Liver (tissue), 9 donors: ENCODE results near the gene PKHD1. TPM values are rescaled to one million over a fixed set of nuclear protein-coding genes. Genes with fewer than 3 reads are reported as not detected.
"Not testable (repeated sequence)": the region's sequence is repeated elsewhere in the genome, so short reads cannot be mapped to it uniquely, and the experiment has no call there.

Experiments used
- DNase-seq: peaks from one replicate; pipeline ENCODE4 v3.0.0-alpha.2; 2017; ENCODE audit warnings: low spot score
- H3K27ac ChIP-seq, 2 donors: one replicate each; pipeline ENCODE4 v1.7.0; 2013; ENCODE audit warnings: inconsistent platforms in 2 of 2, low read length in 2 of 2, control low read depth in 1 of 2, low read depth in 1 of 2, mild to moderate bottlenecking in 1 of 2
- H3K27me3 ChIP-seq, 4 donors: one replicate each; pipeline versions ENCODE4 v1.6.1 to v1.7.0; 2013; ENCODE audit warnings: low read length in 3 of 4, inconsistent platforms in 1 of 4, mild to moderate bottlenecking in 1 of 4, moderate library complexity in 1 of 4; ENCODE audit not compliant: control insufficient read depth in 4 of 4, insufficient read depth in 4 of 4
- H3K36me3 ChIP-seq, 4 donors: one replicate each; pipeline versions ENCODE4 v1.6.1 to v1.7.0; 2013; ENCODE audit warnings: low read length in 3 of 4, mild to moderate bottlenecking in 3 of 4, low read depth in 1 of 4, moderate library complexity in 1 of 4; ENCODE audit not compliant: control insufficient read depth in 4 of 4, insufficient read depth in 3 of 4
- H3K4me1 ChIP-seq, 4 donors: one replicate each; pipeline versions ENCODE4 v1.6.1 to v1.7.0; 2013; ENCODE audit warnings: low read length in 3 of 4, mild to moderate bottlenecking in 3 of 4, moderate library complexity in 1 of 4; ENCODE audit not compliant: control insufficient read depth in 4 of 4, insufficient read depth in 4 of 4
- H3K4me3 ChIP-seq, 3 donors: one replicate each; pipeline versions ENCODE4 v1.6.1 to v1.7.0; 2013; ENCODE audit warnings: low read length in 3 of 3, control low read depth in 1 of 3, low read depth in 1 of 3, mild to moderate bottlenecking in 1 of 3
- H3K9ac ChIP-seq, 2 donors: one replicate each; pipeline ENCODE4 v1.7.0; 2013; ENCODE audit warnings: low read length in 2 of 2, mild to moderate bottlenecking in 2 of 2, moderate library complexity in 2 of 2, control low read depth in 1 of 2, low read depth in 1 of 2
- H3K9me3 ChIP-seq, 4 donors: one replicate each; pipeline versions ENCODE4 v1.6.1 to v1.7.0; 2013; ENCODE audit warnings: low read length in 3 of 4; ENCODE audit not compliant: control insufficient read depth in 4 of 4
- EGR1 ChIP-seq, 2 donors: IDR thresholded peaks; 2 replicates each; pipeline ENCODE4 v1.6.1; 2016 to 2018; ENCODE audit warnings: antibody characterized with exemption in 2 of 2, low read depth in 2 of 2
- FOXA1 ChIP-seq: IDR thresholded peaks from 2 replicates; pipeline ENCODE4 v1.6.1; 2016; ENCODE audit warnings: antibody characterized with exemption
- GABPA ChIP-seq, 2 donors: IDR thresholded peaks in 1 of 2; conservative IDR thresholded peaks in 1 of 2; 2 replicates each; pipeline ENCODE4 v1.6.1; 2016; ENCODE audit warnings: antibody characterized with exemption in 2 of 2, mild to moderate bottlenecking in 1 of 2, moderate library complexity in 1 of 2
- HNF4A ChIP-seq, 2 donors: conservative IDR thresholded peaks; 2 replicates each; pipeline ENCODE4 v1.6.1; 2016; ENCODE audit warnings: antibody characterized with exemption in 2 of 2, mild to moderate bottlenecking in 2 of 2
- HNF4G ChIP-seq: IDR thresholded peaks from 2 replicates; pipeline ENCODE4 v1.6.1; 2016; ENCODE audit warnings: antibody characterized with exemption
- JUND ChIP-seq, 2 donors: IDR thresholded peaks; 2 replicates each; pipeline ENCODE4 v1.6.1; 2016; ENCODE audit warnings: antibody characterized with exemption in 2 of 2
- NR2F2 ChIP-seq: IDR thresholded peaks from 2 replicates; pipeline ENCODE4 v1.6.1; 2016; ENCODE audit warnings: antibody characterized with exemption
- RAD21 ChIP-seq, 2 donors: IDR thresholded peaks; 2 replicates each; pipeline ENCODE4 v1.6.1; 2016; ENCODE audit warnings: antibody characterized with exemption in 2 of 2, mild to moderate bottlenecking in 2 of 2
- REST ChIP-seq: IDR thresholded peaks from 2 replicates; pipeline ENCODE4 v1.6.1; 2016; ENCODE audit warnings: antibody characterized with exemption, mild to moderate bottlenecking
- RXRA ChIP-seq, 2 donors: IDR thresholded peaks; 2 replicates each; pipeline ENCODE4 v1.6.1; 2017 to 2018; ENCODE audit warnings: antibody characterized with exemption in 2 of 2, mild to moderate bottlenecking in 1 of 2
- SP1 ChIP-seq: IDR thresholded peaks from 2 replicates; pipeline ENCODE4 v1.6.1; 2018; ENCODE audit warnings: antibody characterized with exemption, mild to moderate bottlenecking
- TAF1 ChIP-seq: conservative IDR thresholded peaks from 2 replicates; pipeline ENCODE4 v1.6.1; 2016; ENCODE audit warnings: antibody characterized with exemption, mild to moderate bottlenecking
- ZBTB33 ChIP-seq: IDR thresholded peaks from 2 replicates; pipeline ENCODE4 v1.6.1; 2016; ENCODE audit warnings: antibody characterized with exemption
- WGBS: extraction: QIAGEN DNeasy Blood & Tissue Kit; methylation state at CpG from one replicate; pipeline ENCODE4 v1.1.7; 2013; 5-methylcytosine and 5-hydroxymethylcytosine counted together
- polyA plus RNA-seq, 2 donors: library from polyadenylated mRNA; stranded (reverse) in 1 of 2; unstranded in 1 of 2; fragments of 200-250 nt in 1 of 2; fragments of >200 nt in 1 of 2; fragmentation: Nextera tagmentation in 1 of 2; extraction: Ambion mirVana in 1 of 2; gene quantifications; one replicate each; pipeline versions ENCODE4 v1.2.1 to v1.2.3, GENCODE V29; 2013 to 2015
- total RNA-seq, 2 donors: library from RNA; depleted of rRNA; stranded (reverse); fragments of >200 nt; gene quantifications; one replicate each; pipeline ENCODE4 v1.2.3, GENCODE V29; 2014
- TF ChIP-seq, protein P1 (sequence below): IDR thresholded peaks from 2 replicates; pipeline ENCODE4 v1.6.1; 2016; ENCODE audit warnings: antibody characterized with exemption
- donor health status: healthy.
- donor health status: healthy.
- donor health status: healthy.
- donor health status: healthy.
- donor health status: healthy.

Gene PKHD1
- total and polyA plus RNA-seq, 4 donors, result 0.45 to 10.6 (median 3.2) TPM

DNA sequence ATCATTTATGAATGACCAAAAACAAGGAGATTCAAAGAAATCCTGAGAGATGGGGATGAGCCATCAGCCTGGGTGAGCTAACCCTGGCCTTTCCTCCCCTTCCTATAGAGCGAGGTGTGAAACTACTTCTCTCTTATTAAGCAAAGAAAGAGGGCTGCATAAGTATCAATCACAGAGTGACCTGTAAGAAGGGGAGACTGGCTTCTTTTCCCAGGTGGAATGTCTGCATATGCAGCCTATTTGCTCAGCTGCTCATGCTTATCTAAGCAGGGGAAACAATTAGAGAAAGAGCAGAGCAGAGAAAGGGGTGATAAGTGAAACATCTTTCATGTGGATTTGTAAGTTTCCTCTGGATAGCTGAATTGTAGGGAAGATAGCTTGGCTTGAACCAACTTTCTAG lies 160.0 kb downstream of the PKHD1 start:
- Histone ChIP-seq H3K4me1 (no peaks in the 10 kb centered on the region), H3K9ac (no peak overlapping the region), H3K4me3 (no peak overlapping the region), H3K9me3 (no peaks in the 10 kb centered on the region), H3K36me3 (peaks cover 0 to 3% (median 0%) of the 10 kb centered on the region in 4 donors), H3K27ac (no peak overlapping the region), H3K27me3 (no peaks in the 10 kb centered on the region)
- TF ChIP-seq, protein P1, sequence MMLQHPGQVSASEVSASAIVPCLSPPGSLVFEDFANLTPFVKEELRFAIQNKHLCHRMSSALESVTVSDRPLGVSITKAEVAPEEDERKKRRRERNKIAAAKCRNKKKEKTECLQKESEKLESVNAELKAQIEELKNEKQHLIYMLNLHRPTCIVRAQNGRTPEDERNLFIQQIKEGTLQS, result no peak
- TF ChIP-seq JUND (IDR thresholded peaks at IDR 0.05), result no peak
- TF ChIP-seq FOXA1, result no peak
- WGBS, result 94% methylated on average over 1 of the region's 1 CpG
- DNase-seq, result no peak

- H3K4me3 ChIP-seq, result no peak overlapping the region
- no peak for TF ChIP-seq HNF4A (conservative IDR thresholded peaks at IDR 0.05)
- H3K9me3 ChIP-seq, result no peaks in the 10 kb centered on the region
- DNase-seq, result no peak
- H3K4me1 ChIP-seq, result no peaks in the 10 kb centered on the region
- H3K27me3 ChIP-seq, result no peaks in the 10 kb centered on the region
- no peak overlapping the region for H3K27ac ChIP-seq
- peaks cover 0 to 3% (median 0%) of the 10 kb centered on the region in 4 donors for H3K36me3 ChIP-seq
- no peak overlapping the region for H3K9ac ChIP-seq
- 87% methylated on average over 5 of the region's 5 CpGs for WGBS
Observed at GRCh38 chr6:51926125-51926524, 161.3 kb downstream of the PKHD1 start.

DNA sequence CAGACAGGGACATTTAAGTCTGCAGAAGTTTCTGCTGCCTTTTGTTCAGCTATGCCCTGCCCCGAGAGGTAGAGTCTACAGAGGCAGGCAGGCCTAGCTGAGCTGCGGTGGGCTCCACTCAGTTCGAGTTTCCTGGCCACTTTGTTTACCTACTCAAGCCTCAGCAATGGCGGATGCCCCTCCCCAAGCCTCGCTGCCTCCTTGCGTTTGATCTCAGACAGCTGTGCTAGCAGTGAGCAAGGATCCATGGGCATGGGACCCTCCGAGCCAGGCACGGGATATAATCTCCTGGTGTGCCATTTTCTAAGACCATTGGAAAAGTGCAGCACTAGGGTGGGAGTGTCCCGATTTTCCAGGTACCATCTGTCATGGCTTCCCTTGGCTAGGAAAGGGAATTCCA lies 164.9 kb downstream of the PKHD1 start:
- H3K4me3 ChIP-seq, H3K4me1 ChIP-seq, H3K27me3 ChIP-seq, H3K9me3 ChIP-seq, H3K36me3 ChIP-seq, H3K27ac ChIP-seq, DNase-seq, H3K9ac ChIP-seq: not testable (repeated sequence)
- WGBS, result 91% methylated on average over 9 of the region's 9 CpGs

DNA sequence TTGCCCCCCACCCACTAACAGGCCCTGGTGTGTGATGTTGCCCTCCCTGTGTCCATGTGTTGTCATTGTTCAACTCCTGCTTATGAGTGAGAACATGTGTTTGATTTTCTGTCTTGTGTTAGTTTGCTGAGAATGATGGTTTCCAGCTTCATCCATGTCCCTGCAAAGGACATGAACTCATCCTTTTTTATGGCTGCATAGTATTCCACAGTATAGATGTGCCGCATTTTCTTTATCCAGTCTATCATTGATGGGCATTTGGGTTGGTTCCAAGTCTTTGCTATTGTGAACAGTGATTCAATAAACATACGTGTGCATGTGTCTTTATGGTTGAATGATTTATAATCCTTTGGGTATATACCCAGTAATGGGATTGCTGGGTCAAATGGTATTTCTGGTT lies 169.1 kb downstream of the PKHD1 start:
- H3K36me3 ChIP-seq, H3K4me3 ChIP-seq, H3K27me3 ChIP-seq, H3K27ac ChIP-seq, DNase-seq, H3K9me3 ChIP-seq, H3K4me1 ChIP-seq, H3K9ac ChIP-seq: not testable (repeated sequence)
- WGBS, result 92% methylated on average over 2 of the region's 2 CpGs

GRCh38 chr6:51915098-51915497 lies 172.3 kb downstream of the PKHD1 start:
- WGBS, result 89% methylated on average over 1 of the region's 1 CpG
- H3K36me3 ChIP-seq, result no peaks in the 10 kb centered on the region
- H3K9ac ChIP-seq, result no peak overlapping the region
- no peaks in the 10 kb centered on the region for H3K9me3 ChIP-seq
- no peaks in the 10 kb centered on the region for H3K27me3 ChIP-seq
- no peak for DNase-seq
- H3K4me1 ChIP-seq, result no peaks in the 10 kb centered on the region
- H3K27ac ChIP-seq, result no peak overlapping the region
- no peak overlapping the region for H3K4me3 ChIP-seq
- TF ChIP-seq HNF4G (no peak), GABPA (IDR thresholded peaks at IDR 0.05 in 1 of 2, conservative IDR thresholded peaks at IDR 0.05 in 1 of 2) (no peak), REST (no peak), RAD21 (IDR thresholded peaks at IDR 0.05) (no peak), SP1 (no peak), RXRA (IDR thresholded peaks at IDR 0.05) (no peak), EGR1 (IDR thresholded peaks at IDR 0.05; ENCODE audit: low read depth in 2 of 2) (no peak), ZBTB33 (no peak), FOXA1 (no peak), TAF1 (no peak), NR2F2 (no peak), JUND (IDR thresholded peaks at IDR 0.05) (no peak)
- TF ChIP-seq, protein P1, result no peak
